ENCODE data around the gene TBKBP1.

Gene TBKBP1

GRCh38 chr17:47698749-47699535 is 5.0 kb downstream of the TBKBP1 start:
- DNase-seq (ENCODE audit: low spot score) (peak; percentile 42), FAIRE-seq (no peak)

GRCh38 chr17:47699536-47699840 is 5.5 kb downstream of the TBKBP1 start:
- DNase-seq (ENCODE audit: low spot score) (no peak), FAIRE-seq (no peak)

- FAIRE-seq (no peak), DNase-seq (ENCODE audit: low spot score) (no peak)
Observed at GRCh38 chr17:47700471-47701449, 6.8 kb downstream of the TBKBP1 start.

- no peak for DNase-seq (ENCODE audit: low spot score)
- FAIRE-seq = no peak
Observed at GRCh38 chr17:47701608-47702007, 7.6 kb downstream of the TBKBP1 start.

GRCh38 chr17:47702391-47702995 is 8.5 kb downstream of the TBKBP1 start:
- no peak for FAIRE-seq
- no peak for DNase-seq (ENCODE audit: low spot score)

- FAIRE-seq (no peak), DNase-seq (ENCODE audit: low spot score) (no peak)
Observed at GRCh38 chr17:47703191-47703591, 9.2 kb downstream of the TBKBP1 start.

GRCh38 chr17:47703671-47704070 is 9.7 kb downstream of the TBKBP1 start:
- FAIRE-seq (no peak), DNase-seq (ENCODE audit: low spot score) (no peak)

- FAIRE-seq = no peak
- no peak for DNase-seq (ENCODE audit: low spot score)
Observed at GRCh38 chr17:47704116-47704515, 10.2 kb downstream of the TBKBP1 start.

- no peak for FAIRE-seq
- no peak for DNase-seq (ENCODE audit: low spot score)
Observed at GRCh38 chr17:47704736-47705135, 10.8 kb downstream of the TBKBP1 start.

- FAIRE-seq = no peak
- DNase-seq (ENCODE audit: low spot score) = no peak
Observed at GRCh38 chr17:47705536-47706530, 11.9 kb downstream of the TBKBP1 start.

GRCh38 chr17:47707056-47707804 is 13.3 kb downstream of the TBKBP1 start:
- FAIRE-seq (no peak), DNase-seq (ENCODE audit: low spot score) (no peak)

GRCh38 chr17:47707884-47708283 is 13.9 kb downstream of the TBKBP1 start:
- FAIRE-seq = no peak
- no peak for DNase-seq (ENCODE audit: low spot score)

- no peak for DNase-seq (ENCODE audit: low spot score)
Observed at GRCh38 chr17:47708312-47708863, 14.4 kb downstream of the TBKBP1 start.

GRCh38 chr17:47708864-47709541 is 15.0 kb downstream of the TBKBP1 start:
- no peak for FAIRE-seq
- no peak for DNase-seq (ENCODE audit: low spot score)

More at GRCh38 chr17:47708312-47708863, 14.4 kb downstream of the TBKBP1 start:
- FAIRE-seq = no peak

- no peak for FAIRE-seq
- no peak for DNase-seq (ENCODE audit: low spot score)
Observed at GRCh38 chr17:47709594-47709993, 15.6 kb downstream of the TBKBP1 start.

- no peak for FAIRE-seq
Observed at GRCh38 chr17:47711366-47712099, 17.6 kb downstream of the TBKBP1 start.

GRCh38 chr17:47712330-47713023 is 18.5 kb downstream of the TBKBP1 start:
- no peak for DNase-seq (ENCODE audit: low spot score)
- no peak for FAIRE-seq

More at GRCh38 chr17:47711366-47712099, 17.6 kb downstream of the TBKBP1 start:
- no peak for DNase-seq (ENCODE audit: low spot score)
